ENCODE results near the gene FADS2. TPM values are rescaled to one million over a fixed set of nuclear protein-coding genes. Genes with fewer than 3 reads are reported as not detected.

The FADS2 gene
- total and polyA plus RNA-seq, 2 of the 13 experiments (the other 11 are each of a cell fraction or from before 2014, with no cell fraction given) = 90.1 to 124 TPM

GRCh38 chr11:61827571-61828378 lies at the start of gene FADS2 (continued):
- TF ChIP-seq ZNF274 (CRISPR knock-in tag; IDR thresholded peaks at IDR 0.05) = no peak
- TF ChIP-seq RFX5 (IDR thresholded peaks at IDR 0.05; ENCODE audit: low read depth, low read length) = no peak
- no peak for TF ChIP-seq NFAT5 (CRISPR knock-in tag; IDR thresholded peaks at IDR 0.05)
- TF ChIP-seq PRMT3 (CRISPR knock-in tag; IDR thresholded peaks at IDR 0.05; ENCODE audit: borderline replicate concordance, low read depth) = no peak
- TF ChIP-seq ZNF777 (CRISPR knock-in tag; IDR thresholded peaks at IDR 0.05) = peak; percentile 26; the same call in 1 of the 2 replicates
- TF ChIP-seq YEATS4 (CRISPR knock-in tag; IDR thresholded peaks at IDR 0.05; ENCODE audit: borderline replicate concordance) = no peak
- no peak for TF ChIP-seq NFKB2 (CRISPR knock-in tag; IDR thresholded peaks at IDR 0.05; ENCODE audit: borderline replicate concordance)
- TF ChIP-seq NRL (CRISPR knock-in tag; IDR thresholded peaks at IDR 0.05; ENCODE audit: borderline replicate concordance) = no peak
- TF ChIP-seq TEAD3 (CRISPR knock-in tag; optimal IDR thresholded peaks at IDR 0.05; ENCODE audit: borderline replicate concordance) = no peak
- TF ChIP-seq AGO2 (optimal IDR thresholded peaks at IDR 0.05; ENCODE audit: low read depth, low read length) = no peak
- no peak for TF ChIP-seq ZNF766 (CRISPR knock-in tag; IDR thresholded peaks at IDR 0.05; ENCODE audit: borderline replicate concordance)
- TF ChIP-seq ZNF569 (CRISPR knock-in tag; IDR thresholded peaks at IDR 0.05; ENCODE audit: borderline replicate concordance) = no peak
- TF ChIP-seq NR3C1 (CRISPR knock-in tag; IDR thresholded peaks at IDR 0.05) = no peak
- peak; percentile 63; the same call in 1 of the 2 replicates for TF ChIP-seq TMF1 (CRISPR knock-in tag; IDR thresholded peaks at IDR 0.05; ENCODE audit: low read depth)
- TF ChIP-seq ZBED4 (CRISPR knock-in tag; IDR thresholded peaks at IDR 0.05; ENCODE audit: borderline replicate concordance) = no peak
- TF ChIP-seq RAD21 (CRISPR knock-in tag; IDR thresholded peaks at IDR 0.05) = no peak
- TF ChIP-seq CHD4 (IDR thresholded peaks at IDR 0.05; ENCODE audit: borderline replicate concordance, low read length) = no peak
- no peak for TF ChIP-seq KDM6A (CRISPR knock-in tag; IDR thresholded peaks at IDR 0.05; ENCODE audit: low read depth)
- 0 out of 2 replicates have a peak, but pooled peaks have one; percentile 11 for TF ChIP-seq ZNF607 (CRISPR knock-in tag; IDR thresholded peaks at IDR 0.05; ENCODE audit: borderline replicate concordance)
- TF ChIP-seq BORCS8-MEF2B (CRISPR knock-in tag; IDR thresholded peaks at IDR 0.05) = no peak; the same call in 1 of the 2 replicates

Measured in HepG2 (cell line).